ENCODE measurements around the gene GKN1. TPM values are rescaled to one million over a fixed set of nuclear protein-coding genes. Genes with fewer than 3 reads are reported as not detected.

The GKN1 gene
- total and polyA plus RNA-seq, 8 donors = not detected

DNA sequence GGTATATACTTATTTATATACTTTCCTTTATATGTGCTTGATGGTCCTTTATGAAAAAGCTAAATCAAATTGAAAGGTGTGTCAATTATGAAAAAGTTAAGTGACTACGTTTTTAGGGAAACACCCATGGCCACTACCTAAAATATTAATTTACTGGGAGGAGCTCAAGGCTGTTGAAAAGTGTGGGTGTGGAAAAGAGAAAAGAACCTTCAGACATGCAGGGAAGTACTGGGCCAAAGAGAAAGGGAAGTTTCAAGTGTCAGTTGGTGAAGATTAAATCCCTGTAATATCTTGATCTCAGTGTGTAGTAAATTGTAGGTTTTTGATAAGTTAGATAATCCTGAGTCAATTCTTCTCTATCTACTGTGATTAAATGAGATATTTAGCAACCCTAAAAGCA lies 6.2 kb upstream of the GKN1 start:
- Histone ChIP-seq H3K27me3 (no peaks in the 10 kb centered on the region), H3K9me3 (no peaks in the 10 kb centered on the region), H3K36me3 (no peaks in the 10 kb centered on the region), H3K27ac (no peak overlapping the region), H3K4me1 (no peaks in the 10 kb centered on the region), H3K4me3 (no peak overlapping the region)
- TF ChIP-seq, protein P1, sequence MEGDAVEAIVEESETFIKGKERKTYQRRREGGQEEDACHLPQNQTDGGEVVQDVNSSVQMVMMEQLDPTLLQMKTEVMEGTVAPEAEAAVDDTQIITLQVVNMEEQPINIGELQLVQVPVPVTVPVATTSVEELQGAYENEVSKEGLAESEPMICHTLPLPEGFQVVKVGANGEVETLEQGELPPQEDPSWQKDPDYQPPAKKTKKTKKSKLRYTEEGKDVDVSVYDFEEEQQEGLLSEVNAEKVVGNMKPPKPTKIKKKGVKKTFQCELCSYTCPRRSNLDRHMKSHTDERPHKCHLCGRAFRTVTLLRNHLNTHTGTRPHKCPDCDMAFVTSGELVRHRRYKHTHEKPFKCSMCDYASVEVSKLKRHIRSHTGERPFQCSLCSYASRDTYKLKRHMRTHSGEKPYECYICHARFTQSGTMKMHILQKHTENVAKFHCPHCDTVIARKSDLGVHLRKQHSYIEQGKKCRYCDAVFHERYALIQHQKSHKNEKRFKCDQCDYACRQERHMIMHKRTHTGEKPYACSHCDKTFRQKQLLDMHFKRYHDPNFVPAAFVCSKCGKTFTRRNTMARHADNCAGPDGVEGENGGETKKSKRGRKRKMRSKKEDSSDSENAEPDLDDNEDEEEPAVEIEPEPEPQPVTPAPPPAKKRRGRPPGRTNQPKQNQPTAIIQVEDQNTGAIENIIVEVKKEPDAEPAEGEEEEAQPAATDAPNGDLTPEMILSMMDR (IDR thresholded peaks at IDR 0.05) = no peak
- intact Hi-C loops (cut with DNase I) = no loop called here
- DNase-seq = no peak
- no peak for ATAC-seq

DNA sequence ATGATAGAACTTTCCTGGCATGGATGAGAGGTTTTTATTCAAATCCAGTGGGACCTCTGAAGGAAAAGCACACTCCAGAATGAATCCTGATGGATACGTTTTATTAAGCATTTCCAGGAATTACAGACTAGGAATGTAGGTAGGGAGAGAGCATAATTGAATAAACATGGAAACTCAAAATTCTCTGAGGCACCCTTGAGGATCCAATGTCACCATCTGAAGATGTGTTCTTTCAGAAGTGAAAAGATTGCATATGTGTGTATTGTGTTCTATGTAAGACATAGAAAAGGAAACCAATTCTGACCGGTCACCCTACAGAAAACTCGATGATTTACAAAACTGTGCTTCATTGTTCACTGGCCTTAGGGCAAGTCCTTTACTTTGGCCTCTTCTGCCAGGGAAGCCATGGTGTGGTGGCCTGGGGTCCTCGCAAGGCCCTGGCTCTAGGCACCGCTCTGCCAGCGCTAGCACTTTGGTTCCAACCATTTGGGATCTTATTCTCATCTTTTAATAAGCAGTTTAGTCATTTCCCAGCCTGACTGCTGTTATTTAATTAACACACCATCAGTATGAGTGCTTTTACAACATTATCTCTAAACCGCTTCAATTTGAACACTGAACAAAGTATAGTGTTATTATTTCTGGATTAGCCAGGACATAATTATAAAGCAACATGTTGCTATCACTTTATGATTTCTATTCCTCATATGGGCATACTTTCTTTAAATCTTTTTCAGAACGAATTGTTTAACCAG lies 4.5 kb upstream of the GKN1 start:
- H3K4me1 ChIP-seq = no peaks in the 10 kb centered on the region
- ATAC-seq = no peak
- TF ChIP-seq, protein P1 (IDR thresholded peaks at IDR 0.05) = no peak
- intact Hi-C loops (cut with DNase I) = no loop called here
- no peak overlapping the region for H3K4me3 ChIP-seq
- H3K9me3 ChIP-seq = no peaks in the 10 kb centered on the region
- no peak for DNase-seq
- H3K27ac ChIP-seq = no peak overlapping the region
- no peaks in the 10 kb centered on the region for H3K27me3 ChIP-seq
- no peaks in the 10 kb centered on the region for H3K36me3 ChIP-seq

DNA sequence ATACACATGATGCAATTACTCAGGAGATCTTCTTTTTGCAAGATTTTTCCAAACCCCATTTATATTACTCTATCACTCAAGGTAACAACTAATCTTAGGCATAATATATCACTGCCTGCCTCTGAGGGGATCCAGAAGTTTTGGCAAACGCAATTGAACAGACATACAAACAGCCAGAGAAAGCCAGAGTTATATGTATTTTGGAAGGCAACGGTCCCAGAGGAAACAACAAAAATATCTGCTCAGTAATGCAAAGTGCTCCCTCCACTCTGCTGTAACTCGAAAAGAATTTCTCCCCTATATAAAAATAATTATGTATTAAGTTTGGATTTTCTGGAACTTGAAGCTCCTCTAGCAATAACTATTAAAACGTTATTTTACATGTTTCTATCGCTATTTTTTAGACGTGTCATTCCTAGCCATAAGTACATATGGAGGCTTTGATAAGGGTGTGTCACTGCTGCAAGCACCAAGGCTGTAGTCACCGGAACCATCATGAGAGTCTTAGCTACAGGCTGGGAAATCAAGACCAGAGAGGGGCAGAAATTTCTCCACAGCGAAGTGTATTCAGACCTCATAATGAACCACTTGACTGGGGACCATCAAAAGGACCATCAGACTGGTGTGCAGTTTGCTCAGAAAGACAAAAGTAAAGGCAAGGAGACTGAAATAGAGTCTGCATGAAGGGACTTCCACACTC lies 3.7 kb upstream of the GKN1 start:
- H3K36me3 ChIP-seq = no peaks in the 10 kb centered on the region
- ATAC-seq (no peak), DNase-seq (no peak)
- H3K27me3 ChIP-seq = no peaks in the 10 kb centered on the region
- H3K4me1 ChIP-seq = no peaks in the 10 kb centered on the region
- H3K9me3 ChIP-seq = no peaks in the 10 kb centered on the region
- no peak overlapping the region for H3K4me3 ChIP-seq
- H3K27ac ChIP-seq = no peak overlapping the region
- intact Hi-C loops (cut with DNase I) = no loop called here
- TF ChIP-seq, protein P1 (IDR thresholded peaks at IDR 0.05) = no peak

DNA sequence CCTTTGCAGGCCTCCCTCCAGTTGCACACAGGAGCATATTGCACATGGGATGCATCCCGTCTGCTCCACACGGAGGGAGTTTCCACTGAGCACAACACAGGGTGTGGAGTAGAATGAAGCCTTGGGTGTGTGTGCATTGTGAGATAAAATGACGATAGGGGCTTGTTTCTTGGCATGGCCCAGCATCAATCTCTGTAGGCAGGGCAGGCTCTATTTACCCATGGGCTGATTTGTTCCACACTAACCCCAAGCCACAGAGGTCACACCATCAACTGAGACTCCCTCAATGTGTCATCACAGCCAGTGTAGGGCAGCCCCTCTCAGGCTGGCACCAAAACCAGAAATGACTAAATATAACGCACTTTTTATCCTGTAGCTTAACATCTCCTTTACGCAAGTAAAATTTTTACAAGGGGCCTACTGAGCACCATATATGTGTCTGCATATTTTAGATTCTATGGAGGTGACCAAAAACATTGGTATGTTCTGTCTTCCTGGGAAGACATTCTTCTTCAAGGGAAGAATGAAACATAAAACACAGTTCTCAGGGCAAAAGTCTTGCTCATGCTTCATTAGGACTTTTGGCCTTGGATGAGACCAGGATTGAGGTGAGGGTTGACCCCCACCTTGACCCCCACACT lies 2.7 kb upstream of the GKN1 start:
- Histone ChIP-seq H3K4me3 (no peak overlapping the region), H3K27ac (no peak overlapping the region), H3K27me3 (no peaks in the 10 kb centered on the region), H3K4me1 (no peaks in the 10 kb centered on the region), H3K9me3 (no peaks in the 10 kb centered on the region), H3K36me3 (no peaks in the 10 kb centered on the region)
- no peak for ATAC-seq
- intact Hi-C loops (cut with DNase I) = no loop called here
- no peak for DNase-seq
- TF ChIP-seq, protein P1 (IDR thresholded peaks at IDR 0.05) = no peak

All from left lung (tissue), 10 donors.